ENCODE measurements around the gene GHDC.

GHDC gene

DNA sequence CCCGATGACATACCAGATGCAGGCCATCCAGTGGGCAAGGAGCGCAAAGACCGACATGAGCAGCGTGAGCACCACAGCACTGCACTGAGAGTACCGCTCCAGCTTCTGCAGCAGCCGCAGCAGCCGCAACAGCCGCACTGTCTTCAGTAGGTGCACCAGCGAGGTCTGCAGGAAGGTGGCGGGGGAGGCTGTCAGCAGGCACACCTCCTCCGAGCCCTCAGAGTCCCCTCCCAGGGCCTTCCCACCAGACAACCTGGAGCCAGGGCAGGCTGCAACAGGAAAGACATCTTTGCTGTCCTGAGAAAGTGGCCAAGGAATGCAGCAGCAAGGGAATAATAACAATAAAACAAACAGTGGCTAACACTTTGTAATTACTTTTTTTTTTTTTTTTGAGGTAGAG lies 22.5 kb downstream of the GHDC start:
- H3K36me3 ChIP-seq (ENCODE audit: insufficient read depth, low read length), result no peaks in the 10 kb centered on the region
- no peak overlapping the region for H3K27ac ChIP-seq
- no peak overlapping the region for H3K4me3 ChIP-seq
- H3K9me3 ChIP-seq (ENCODE audit: low read depth, low read length), result no peaks in the 10 kb centered on the region
- TF ChIP-seq POLR2AphosphoS5 (IDR thresholded peaks at IDR 0.05; ENCODE audit: borderline replicate concordance, low read depth, low read length), result no peak
- no peak for TF ChIP-seq FOXP2 (optimal IDR thresholded peaks at IDR 0.05; ENCODE audit: control extremely low read depth, extremely low read length, insufficient read depth)
- TF ChIP-seq EZH2 (IDR thresholded peaks at IDR 0.05), result no peak
- DNase-seq (ENCODE audit: low read depth, low spot score), result no peak
- no peak overlapping the region for H3K9ac ChIP-seq (ENCODE audit: insufficient read length)

DNA sequence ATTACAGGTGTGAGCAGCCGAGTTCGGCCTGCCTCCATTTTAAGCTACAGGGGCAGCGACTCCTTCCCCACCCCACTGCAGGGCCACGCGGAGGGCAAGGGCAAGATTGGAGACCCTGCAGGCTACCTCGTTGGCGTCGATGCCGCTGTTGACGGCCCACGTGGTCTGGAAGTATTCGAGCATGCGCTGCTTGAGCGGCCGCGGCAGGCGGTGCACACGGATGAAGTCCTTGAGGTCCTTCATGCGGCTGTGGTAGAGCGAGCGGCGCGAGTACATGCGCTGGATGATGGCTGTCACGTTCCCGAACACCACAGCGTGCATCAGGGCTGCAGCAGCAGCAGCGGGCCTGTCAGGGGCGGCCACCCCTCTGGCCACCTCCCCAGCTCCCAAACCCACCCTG lies 24.9 kb downstream of the GHDC start:
- DNase-seq (ENCODE audit: low read depth, low spot score), result no peak
- TF ChIP-seq POLR2AphosphoS5 (IDR thresholded peaks at IDR 0.05; ENCODE audit: borderline replicate concordance, low read depth, low read length) (no peak), FOXP2 (optimal IDR thresholded peaks at IDR 0.05; ENCODE audit: control extremely low read depth, extremely low read length, insufficient read depth) (no peak), EZH2 (IDR thresholded peaks at IDR 0.05) (no peak)
- H3K4me3 ChIP-seq, result no peak overlapping the region
- no peak overlapping the region for H3K27ac ChIP-seq
- no peaks in the 10 kb centered on the region for H3K9me3 ChIP-seq (ENCODE audit: low read depth, low read length)
- H3K36me3 ChIP-seq (ENCODE audit: insufficient read depth, low read length), result no peaks in the 10 kb centered on the region
- no peak overlapping the region for H3K9ac ChIP-seq (ENCODE audit: insufficient read length)

DNA sequence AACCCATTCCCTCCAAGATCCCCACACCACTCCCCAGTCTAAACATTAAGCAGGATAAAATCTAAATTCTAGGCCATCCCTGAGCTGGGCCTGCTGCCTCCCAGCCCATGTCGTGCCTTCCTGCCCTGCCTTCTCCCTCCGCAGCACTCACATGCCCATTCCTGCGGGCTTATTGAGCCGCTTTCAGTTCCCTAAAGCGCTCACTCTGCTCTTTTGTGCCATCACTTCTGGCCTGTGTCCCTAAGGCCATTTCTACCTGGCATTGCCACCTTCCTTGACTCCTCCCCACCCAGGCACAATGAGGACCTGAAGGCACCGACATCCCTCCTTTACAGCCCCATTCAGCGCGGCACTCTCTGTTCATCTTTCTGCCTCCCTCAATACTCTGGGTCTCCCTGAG lies 26.5 kb downstream of the GHDC start:
- H3K9ac ChIP-seq (ENCODE audit: insufficient read length), result no peak overlapping the region
- TF ChIP-seq POLR2AphosphoS5 (IDR thresholded peaks at IDR 0.05; ENCODE audit: borderline replicate concordance, low read depth, low read length), result no peak
- no peak overlapping the region for H3K27ac ChIP-seq

DNA sequence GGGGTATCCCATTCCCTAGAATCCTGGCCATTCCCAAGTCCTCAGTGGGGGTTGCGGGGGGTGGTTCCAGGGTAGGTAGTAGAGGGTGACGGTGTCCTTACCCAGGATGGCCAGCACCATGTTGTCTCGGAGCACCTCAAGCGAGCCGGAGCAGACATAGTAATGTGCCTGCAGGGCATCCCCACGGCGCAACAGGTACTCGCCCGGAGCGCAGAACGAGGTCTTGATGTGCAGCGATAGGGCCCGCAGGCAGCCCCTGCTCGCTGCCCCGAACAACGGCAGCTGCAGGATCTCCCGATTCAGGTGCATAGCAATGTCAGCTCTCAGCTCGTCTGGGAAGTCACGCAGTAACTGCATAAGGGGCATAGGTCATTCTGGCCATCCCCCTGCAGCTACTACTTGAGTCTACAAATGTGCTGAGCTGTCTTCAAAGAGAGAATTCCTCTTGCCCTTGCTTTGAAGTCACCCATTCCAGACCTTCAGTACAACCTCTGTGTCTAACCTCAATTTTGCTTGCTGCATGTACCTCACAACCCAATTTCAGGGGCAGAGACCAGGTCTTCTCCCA lies 28.0 kb downstream of the GHDC start:
- H3K4me3 ChIP-seq, result no peak overlapping the region
- no peak overlapping the region for H3K27ac ChIP-seq
- no peak for TF ChIP-seq EZH2 (IDR thresholded peaks at IDR 0.05)
- H3K9me3 ChIP-seq (ENCODE audit: low read depth, low read length), result no peaks in the 10 kb centered on the region
- no peaks in the 10 kb centered on the region for H3K36me3 ChIP-seq (ENCODE audit: insufficient read depth, low read length)
- DNase-seq (ENCODE audit: low read depth, low spot score), result no peak
- no peak overlapping the region for H3K9ac ChIP-seq (ENCODE audit: insufficient read length)

More for the DNA sequence above, 26.5 kb downstream of the GHDC start:
- Histone ChIP-seq H3K4me3 (no peak overlapping the region), H3K36me3 (ENCODE audit: insufficient read depth, low read length) (no peaks in the 10 kb centered on the region), H3K9me3 (ENCODE audit: low read depth, low read length) (no peaks in the 10 kb centered on the region)
- DNase-seq (ENCODE audit: low read depth, low spot score), result no peak

DNA sequence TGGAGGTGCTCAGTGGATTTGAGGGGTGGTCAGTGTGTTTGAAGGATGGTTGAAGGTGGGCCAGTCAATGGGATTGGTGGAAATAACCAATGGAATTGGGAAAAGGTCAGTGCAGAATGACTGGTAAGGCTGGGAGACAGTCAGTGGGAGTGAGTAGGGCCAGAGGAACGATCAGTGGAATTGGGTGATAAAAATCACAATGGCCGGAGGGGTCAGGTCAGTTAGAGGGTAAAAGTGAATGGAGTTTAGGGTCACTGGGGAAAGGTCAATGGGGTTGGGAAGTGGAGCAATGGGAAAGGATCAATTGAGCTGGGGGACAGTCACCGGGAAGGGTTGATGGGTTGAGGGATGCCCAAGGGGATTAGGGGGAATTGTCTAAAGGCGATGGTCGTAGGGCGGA lies 28.5 kb downstream of the GHDC start:
- H3K9ac ChIP-seq (ENCODE audit: insufficient read length), result no peak overlapping the region
- TF ChIP-seq POLR2AphosphoS5 (IDR thresholded peaks at IDR 0.05; ENCODE audit: borderline replicate concordance, low read depth, low read length) (no peak), FOXP2 (optimal IDR thresholded peaks at IDR 0.05; ENCODE audit: control extremely low read depth, extremely low read length, insufficient read depth) (no peak), EZH2 (IDR thresholded peaks at IDR 0.05) (no peak)
- no peak for DNase-seq (ENCODE audit: low read depth, low spot score)
- H3K36me3 ChIP-seq (ENCODE audit: insufficient read depth, low read length), result no peaks in the 10 kb centered on the region
- no peaks in the 10 kb centered on the region for H3K9me3 ChIP-seq (ENCODE audit: low read depth, low read length)
- no peak overlapping the region for H3K27ac ChIP-seq
- H3K4me3 ChIP-seq, result no peak overlapping the region

DNA sequence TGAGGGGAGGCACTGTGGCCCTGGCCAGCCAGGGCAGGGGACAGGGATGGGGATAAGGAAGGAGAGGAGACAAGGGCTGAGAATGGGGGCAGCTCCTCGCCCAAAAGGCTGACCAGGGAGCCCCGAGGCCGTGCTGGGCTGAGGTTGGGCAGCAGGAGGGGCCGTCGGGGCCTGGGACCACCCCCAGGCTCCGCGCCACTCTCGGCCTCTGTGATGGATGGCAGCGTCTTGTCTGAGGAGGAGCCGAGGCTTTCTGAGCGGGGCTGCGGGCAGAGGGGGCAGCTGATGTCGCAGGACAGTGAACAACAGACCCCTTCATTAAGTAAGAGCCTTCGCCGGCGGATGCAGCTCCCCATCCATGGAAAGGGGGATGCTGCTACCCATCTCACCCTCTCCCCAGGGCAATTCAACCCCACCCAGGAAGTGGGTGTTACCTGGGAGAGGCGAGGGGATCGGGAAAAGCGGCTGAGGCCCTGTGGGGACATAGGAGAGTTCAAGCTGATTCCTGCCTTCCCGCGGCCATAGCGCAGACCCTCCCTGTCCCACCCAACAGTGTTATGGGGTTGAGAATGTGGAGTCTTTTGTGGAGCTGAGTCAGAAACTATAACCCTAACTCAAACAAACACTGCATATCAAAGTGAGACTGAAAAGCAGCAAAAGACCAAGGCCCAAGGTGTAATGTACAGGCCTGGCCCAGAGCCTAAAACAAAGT lies 30.4 kb downstream of the GHDC start:
- TF ChIP-seq FOXP2 (optimal IDR thresholded peaks at IDR 0.05; ENCODE audit: control extremely low read depth, extremely low read length, insufficient read depth) (no peak), EZH2 (IDR thresholded peaks at IDR 0.05) (no peak), POLR2AphosphoS5 (IDR thresholded peaks at IDR 0.05; ENCODE audit: borderline replicate concordance, low read depth, low read length) (no peak)
- no peak overlapping the region for H3K4me3 ChIP-seq
- no peaks in the 10 kb centered on the region for H3K36me3 ChIP-seq (ENCODE audit: insufficient read depth, low read length)
- no peak overlapping the region for H3K9ac ChIP-seq (ENCODE audit: insufficient read length)
- DNase-seq (ENCODE audit: low read depth, low spot score), result no peak
- H3K9me3 ChIP-seq (ENCODE audit: low read depth, low read length), result no peaks in the 10 kb centered on the region
- no peak overlapping the region for H3K27ac ChIP-seq

DNA sequence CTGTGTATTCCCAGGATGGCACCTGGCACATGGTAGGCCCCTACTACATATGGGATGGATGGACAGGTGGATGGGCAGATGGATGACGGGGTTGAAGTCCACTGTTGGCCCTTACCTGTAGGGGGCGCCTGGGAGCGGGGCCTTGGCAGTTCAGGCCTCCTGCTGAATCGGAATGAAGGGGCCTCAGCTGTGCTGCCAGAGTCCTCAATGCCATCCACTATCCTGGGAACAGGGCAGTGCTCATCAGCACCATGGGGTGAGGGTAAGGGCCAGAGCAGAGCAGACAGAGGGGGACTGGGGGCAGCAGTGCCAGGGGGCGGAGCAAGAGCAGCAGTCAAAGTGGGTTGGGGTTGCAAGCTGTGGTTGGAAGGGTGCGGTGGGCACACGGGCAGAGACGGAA lies 31.2 kb downstream of the GHDC start:
- TF ChIP-seq POLR2AphosphoS5 (IDR thresholded peaks at IDR 0.05; ENCODE audit: borderline replicate concordance, low read depth, low read length) (no peak), FOXP2 (optimal IDR thresholded peaks at IDR 0.05; ENCODE audit: control extremely low read depth, extremely low read length, insufficient read depth) (no peak), EZH2 (IDR thresholded peaks at IDR 0.05) (no peak)
- no peak overlapping the region for H3K4me3 ChIP-seq
- no peak overlapping the region for H3K27ac ChIP-seq
- H3K9ac ChIP-seq (ENCODE audit: insufficient read length), result no peak overlapping the region
- no peaks in the 10 kb centered on the region for H3K9me3 ChIP-seq (ENCODE audit: low read depth, low read length)
- DNase-seq (ENCODE audit: low read depth, low spot score), result no peak
- H3K36me3 ChIP-seq (ENCODE audit: insufficient read depth, low read length), result no peaks in the 10 kb centered on the region

DNA sequence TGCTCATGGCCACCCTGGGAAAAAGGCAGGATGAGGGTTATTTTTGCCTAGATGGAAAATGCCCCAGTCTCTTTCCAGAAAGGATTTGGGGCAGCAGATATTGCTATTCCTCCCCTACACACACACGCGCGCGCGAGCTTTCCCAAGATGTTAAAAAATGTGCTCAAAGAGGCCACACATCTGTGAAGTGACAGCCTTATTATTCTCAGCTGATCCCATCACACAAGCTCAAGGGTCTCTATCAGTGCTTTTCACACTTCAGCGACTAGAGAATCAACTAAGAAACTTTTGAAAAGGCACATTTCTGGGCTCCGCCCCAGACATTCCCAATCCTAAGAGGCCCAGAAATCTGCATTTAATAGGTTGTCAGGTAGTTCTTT lies 33.8 kb downstream of the GHDC start:
- TF ChIP-seq FOXP2 (optimal IDR thresholded peaks at IDR 0.05; ENCODE audit: control extremely low read depth, extremely low read length, insufficient read depth), result no peak
- no peak for TF ChIP-seq POLR2AphosphoS5 (IDR thresholded peaks at IDR 0.05; ENCODE audit: borderline replicate concordance, low read depth, low read length)
- TF ChIP-seq EZH2 (IDR thresholded peaks at IDR 0.05), result no peak
- Histone ChIP-seq H3K27ac (no peak overlapping the region), H3K36me3 (ENCODE audit: insufficient read depth, low read length) (no peaks in the 10 kb centered on the region), H3K9me3 (ENCODE audit: low read depth, low read length) (no peaks in the 10 kb centered on the region), H3K4me3 (no peak overlapping the region), H3K9ac (ENCODE audit: insufficient read length) (no peak overlapping the region)
- DNase-seq (ENCODE audit: low read depth, low spot score), result no peak

Data from SK-N-MC (cell line).